Measurements from ENCODE around the gene ALDH8A1. TPM values are rescaled to one million over a fixed set of nuclear protein-coding genes. Genes with fewer than 3 reads are reported as not detected.

The ALDH8A1 gene
- total RNA-seq, 1 experiment from 2014 or later: not detected

DNA sequence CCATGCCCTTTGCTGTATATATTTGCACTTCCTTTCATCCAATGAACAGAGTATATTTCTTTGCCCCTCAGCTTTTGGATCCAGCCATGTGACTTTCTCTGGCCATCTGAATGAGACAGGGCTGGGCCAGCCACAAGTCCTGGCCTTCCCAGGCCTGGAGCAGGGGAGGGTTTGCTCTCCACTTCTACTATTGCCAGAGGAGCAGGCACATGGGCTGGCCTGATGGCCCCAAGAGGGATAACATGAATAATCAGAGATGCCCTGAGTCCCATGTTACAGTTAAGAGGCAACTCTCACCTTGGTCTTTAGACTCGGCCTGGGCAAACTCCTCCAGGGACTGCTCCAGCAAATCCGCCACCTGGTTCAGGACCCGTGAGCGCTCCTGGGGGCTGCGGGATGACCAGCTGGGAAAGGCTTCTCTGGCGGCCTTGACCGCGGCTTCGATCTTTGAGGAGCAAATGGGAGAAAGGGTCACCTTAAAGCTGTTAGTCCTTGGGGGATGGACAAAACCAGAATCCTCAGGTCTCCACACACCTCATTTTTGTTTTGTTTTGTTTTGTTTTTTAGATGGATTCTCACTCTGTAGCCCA lies 6.3 kb downstream of the ALDH8A1 start:
- Histone ChIP-seq H3K9me3 (ENCODE audit: control insufficient read depth, insufficient read depth, low read depth, low read length) (no peaks in the 10 kb centered on the region), H3K4me1 (ENCODE audit: control insufficient read depth, insufficient read depth, low read length) (no peaks in the 10 kb centered on the region), H3K27ac (ENCODE audit: low read length) (no peak overlapping the region), H3K27me3 (ENCODE audit: control insufficient read depth, insufficient read depth, low read length) (no peaks in the 10 kb centered on the region), H3K36me3 (ENCODE audit: control insufficient read depth, insufficient read depth, low read length) (no peaks in the 10 kb centered on the region), H3K4me3 (ENCODE audit: low read depth in 2 of 2, low read length in 2 of 2) (no peak overlapping the region)
- ATAC-seq: no peak
- in situ Hi-C loops (cut with HindIII; ENCODE audit: low pct_unique_long_range_greater_than_20kb, low sequenced_read_pairs) (no loop called here), intact Hi-C loops (cut with micrococcal nuclease; ENCODE audit: unreplicated experiment) (loop anchor here (5.0 kb wide), 1 partner anchor 786 kb away; no protein-coding TSS in a partner anchor)
- TF ChIP-seq SIN3A (IDR thresholded peaks at IDR 0.05; ENCODE audit: borderline replicate concordance, insufficient read depth, low read depth, low read length) (no peak), POLR2AphosphoS5 (IDR thresholded peaks at IDR 0.05; ENCODE audit: low read depth, low read length) (no peak), TCF7L2 (IDR thresholded peaks at IDR 0.05; ENCODE audit: low read depth, low read length) (no peak)
- TF ChIP-seq, protein P1, sequence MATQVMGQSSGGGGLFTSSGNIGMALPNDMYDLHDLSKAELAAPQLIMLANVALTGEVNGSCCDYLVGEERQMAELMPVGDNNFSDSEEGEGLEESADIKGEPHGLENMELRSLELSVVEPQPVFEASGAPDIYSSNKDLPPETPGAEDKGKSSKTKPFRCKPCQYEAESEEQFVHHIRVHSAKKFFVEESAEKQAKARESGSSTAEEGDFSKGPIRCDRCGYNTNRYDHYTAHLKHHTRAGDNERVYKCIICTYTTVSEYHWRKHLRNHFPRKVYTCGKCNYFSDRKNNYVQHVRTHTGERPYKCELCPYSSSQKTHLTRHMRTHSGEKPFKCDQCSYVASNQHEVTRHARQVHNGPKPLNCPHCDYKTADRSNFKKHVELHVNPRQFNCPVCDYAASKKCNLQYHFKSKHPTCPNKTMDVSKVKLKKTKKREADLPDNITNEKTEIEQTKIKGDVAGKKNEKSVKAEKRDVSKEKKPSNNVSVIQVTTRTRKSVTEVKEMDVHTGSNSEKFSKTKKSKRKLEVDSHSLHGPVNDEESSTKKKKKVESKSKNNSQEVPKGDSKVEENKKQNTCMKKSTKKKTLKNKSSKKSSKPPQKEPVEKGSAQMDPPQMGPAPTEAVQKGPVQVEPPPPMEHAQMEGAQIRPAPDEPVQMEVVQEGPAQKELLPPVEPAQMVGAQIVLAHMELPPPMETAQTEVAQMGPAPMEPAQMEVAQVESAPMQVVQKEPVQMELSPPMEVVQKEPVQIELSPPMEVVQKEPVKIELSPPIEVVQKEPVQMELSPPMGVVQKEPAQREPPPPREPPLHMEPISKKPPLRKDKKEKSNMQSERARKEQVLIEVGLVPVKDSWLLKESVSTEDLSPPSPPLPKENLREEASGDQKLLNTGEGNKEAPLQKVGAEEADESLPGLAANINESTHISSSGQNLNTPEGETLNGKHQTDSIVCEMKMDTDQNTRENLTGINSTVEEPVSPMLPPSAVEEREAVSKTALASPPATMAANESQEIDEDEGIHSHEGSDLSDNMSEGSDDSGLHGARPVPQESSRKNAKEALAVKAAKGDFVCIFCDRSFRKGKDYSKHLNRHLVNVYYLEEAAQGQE (IDR thresholded peaks at IDR 0.05; ENCODE audit: insufficient read depth in 1 of 2, low read depth in 2 of 2, low read length in 1 of 2): no peak
- TF ChIP-seq, protein P2, sequence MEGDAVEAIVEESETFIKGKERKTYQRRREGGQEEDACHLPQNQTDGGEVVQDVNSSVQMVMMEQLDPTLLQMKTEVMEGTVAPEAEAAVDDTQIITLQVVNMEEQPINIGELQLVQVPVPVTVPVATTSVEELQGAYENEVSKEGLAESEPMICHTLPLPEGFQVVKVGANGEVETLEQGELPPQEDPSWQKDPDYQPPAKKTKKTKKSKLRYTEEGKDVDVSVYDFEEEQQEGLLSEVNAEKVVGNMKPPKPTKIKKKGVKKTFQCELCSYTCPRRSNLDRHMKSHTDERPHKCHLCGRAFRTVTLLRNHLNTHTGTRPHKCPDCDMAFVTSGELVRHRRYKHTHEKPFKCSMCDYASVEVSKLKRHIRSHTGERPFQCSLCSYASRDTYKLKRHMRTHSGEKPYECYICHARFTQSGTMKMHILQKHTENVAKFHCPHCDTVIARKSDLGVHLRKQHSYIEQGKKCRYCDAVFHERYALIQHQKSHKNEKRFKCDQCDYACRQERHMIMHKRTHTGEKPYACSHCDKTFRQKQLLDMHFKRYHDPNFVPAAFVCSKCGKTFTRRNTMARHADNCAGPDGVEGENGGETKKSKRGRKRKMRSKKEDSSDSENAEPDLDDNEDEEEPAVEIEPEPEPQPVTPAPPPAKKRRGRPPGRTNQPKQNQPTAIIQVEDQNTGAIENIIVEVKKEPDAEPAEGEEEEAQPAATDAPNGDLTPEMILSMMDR (IDR thresholded peaks at IDR 0.05): no peak
- ChIA-PET CTCF (no interaction called here), POLR2A (no interaction called here)
- no TSS peak for BruUV-seq (replicated peaks)
- DNase-seq (ENCODE audit: low read depth, low spot score): no peak

DNA sequence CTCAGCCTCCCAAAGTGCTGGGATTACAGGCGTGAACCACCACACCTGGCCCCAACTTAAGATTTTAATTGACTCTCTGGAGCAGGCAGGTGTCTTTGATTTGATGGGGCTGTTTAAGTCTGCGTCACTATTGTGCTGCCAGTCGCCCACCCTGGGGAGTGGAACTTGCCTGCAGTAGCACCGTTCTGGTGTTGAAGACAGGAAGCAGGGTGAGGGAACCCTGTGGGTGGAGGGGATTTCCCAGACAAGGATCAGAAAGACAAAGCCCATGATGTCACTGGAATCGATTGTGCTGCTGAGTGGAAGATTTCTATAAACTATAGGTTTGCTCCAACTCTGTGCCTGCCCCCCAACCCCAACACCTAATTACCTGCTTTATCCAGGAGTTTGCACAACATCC lies 11.0 kb downstream of the ALDH8A1 start:
- no peaks in the 10 kb centered on the region for H3K9me3 ChIP-seq (ENCODE audit: control insufficient read depth, insufficient read depth, low read depth, low read length)
- no peak for ATAC-seq
- in situ Hi-C loops (cut with HindIII; ENCODE audit: low pct_unique_long_range_greater_than_20kb, low sequenced_read_pairs): no loop called here
- intact Hi-C loops (cut with micrococcal nuclease; ENCODE audit: unreplicated experiment): no loop called here
- H3K4me3 ChIP-seq (ENCODE audit: low read depth in 2 of 2, low read length in 2 of 2): no peak overlapping the region
- ChIA-PET POLR2A (no interaction called here), CTCF (no interaction called here)
- peaks cover 2% of the 10 kb centered on the region; the same call in 1 of the 2 replicates for H3K4me1 ChIP-seq (ENCODE audit: control insufficient read depth, insufficient read depth, low read length)
- no peak overlapping the region for H3K27ac ChIP-seq (ENCODE audit: low read length)
- TF ChIP-seq SIN3A (IDR thresholded peaks at IDR 0.05; ENCODE audit: borderline replicate concordance, insufficient read depth, low read depth, low read length) (no peak), TCF7L2 (IDR thresholded peaks at IDR 0.05; ENCODE audit: low read depth, low read length) (no peak), POLR2AphosphoS5 (IDR thresholded peaks at IDR 0.05; ENCODE audit: low read depth, low read length) (no peak)
- TF ChIP-seq, protein P2 (IDR thresholded peaks at IDR 0.05): no peak
- TF ChIP-seq, protein P1 (IDR thresholded peaks at IDR 0.05; ENCODE audit: insufficient read depth in 1 of 2, low read depth in 2 of 2, low read length in 1 of 2): no peak
- no peaks in the 10 kb centered on the region for H3K36me3 ChIP-seq (ENCODE audit: control insufficient read depth, insufficient read depth, low read length)
- BruUV-seq (replicated peaks): no TSS peak
- no peak for DNase-seq (ENCODE audit: low read depth, low spot score)
- H3K27me3 ChIP-seq (ENCODE audit: control insufficient read depth, insufficient read depth, low read length): no peaks in the 10 kb centered on the region
